HG03558 (cell line): Measurements from ENCODE around the gene KLHDC10.
"Not testable (repeated sequence)": the region's sequence is repeated elsewhere in the genome, so short reads cannot be mapped to it uniquely, and the experiment has no call there.

Experiments used
- ATAC-seq: cut with Tn5 transposase; IDR thresholded peaks from one replicate; pipeline ENCODE4 v1.9.1; 2021; ENCODE audit warnings: moderate number of reproducible peaks; ENCODE audit not compliant: unreplicated experiment; ENCODE audit errors: extremely low read depth

Gene KLHDC10

DNA sequence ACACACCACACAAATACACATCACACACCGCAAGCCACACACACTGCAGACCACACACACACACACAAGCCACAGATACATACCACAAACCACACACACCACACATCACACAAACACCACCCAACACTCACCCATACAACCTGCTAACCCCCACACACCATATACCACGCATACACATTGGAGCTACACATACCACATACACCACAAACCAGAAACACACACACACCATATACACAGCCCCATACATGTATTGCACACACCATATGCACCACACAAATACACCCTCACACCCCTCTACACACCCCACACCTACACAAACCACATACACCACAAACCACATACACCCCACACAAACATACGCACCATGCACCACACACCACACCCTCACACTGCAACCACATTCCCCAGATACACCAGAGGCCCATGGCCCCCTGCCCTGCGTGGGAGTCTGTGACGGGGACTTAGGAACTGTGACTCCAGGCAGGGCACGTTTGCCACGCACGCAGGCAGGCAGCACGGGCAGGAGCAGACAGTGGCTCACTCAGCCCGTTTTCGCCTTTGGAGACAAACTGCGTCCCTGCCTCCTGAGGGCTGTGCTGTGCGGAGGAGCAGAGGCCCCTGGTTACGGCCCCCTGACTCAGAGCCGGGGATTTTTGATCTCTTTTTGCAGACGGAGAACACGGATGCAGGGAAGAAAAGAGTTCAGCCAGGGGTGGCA is 82.3 kb downstream of the KLHDC10 start:
- no peak for ATAC-seq

- no peak for ATAC-seq
Observed at GRCh38 chr7:130153211-130153908, 83.0 kb downstream of the KLHDC10 start.

DNA sequence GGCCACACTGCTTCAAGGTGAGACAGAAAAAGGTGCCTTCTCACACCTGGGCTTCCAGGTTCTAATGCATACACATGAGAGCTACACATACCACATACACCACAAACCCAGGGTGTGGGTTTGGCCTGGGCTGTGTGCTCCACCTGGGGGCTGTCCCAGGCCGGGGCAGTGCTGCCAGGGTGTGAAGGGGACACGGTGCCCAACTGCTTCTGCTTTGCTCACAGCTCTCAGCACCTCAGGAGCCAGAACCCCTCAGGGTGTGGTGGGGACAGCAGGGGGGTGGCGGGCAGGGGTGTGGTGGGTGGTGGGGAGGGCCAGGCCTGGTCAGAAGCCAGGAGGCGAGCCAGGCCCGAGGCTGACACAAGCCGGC is 83.8 kb downstream of the KLHDC10 start:
- ATAC-seq: no peak

DNA sequence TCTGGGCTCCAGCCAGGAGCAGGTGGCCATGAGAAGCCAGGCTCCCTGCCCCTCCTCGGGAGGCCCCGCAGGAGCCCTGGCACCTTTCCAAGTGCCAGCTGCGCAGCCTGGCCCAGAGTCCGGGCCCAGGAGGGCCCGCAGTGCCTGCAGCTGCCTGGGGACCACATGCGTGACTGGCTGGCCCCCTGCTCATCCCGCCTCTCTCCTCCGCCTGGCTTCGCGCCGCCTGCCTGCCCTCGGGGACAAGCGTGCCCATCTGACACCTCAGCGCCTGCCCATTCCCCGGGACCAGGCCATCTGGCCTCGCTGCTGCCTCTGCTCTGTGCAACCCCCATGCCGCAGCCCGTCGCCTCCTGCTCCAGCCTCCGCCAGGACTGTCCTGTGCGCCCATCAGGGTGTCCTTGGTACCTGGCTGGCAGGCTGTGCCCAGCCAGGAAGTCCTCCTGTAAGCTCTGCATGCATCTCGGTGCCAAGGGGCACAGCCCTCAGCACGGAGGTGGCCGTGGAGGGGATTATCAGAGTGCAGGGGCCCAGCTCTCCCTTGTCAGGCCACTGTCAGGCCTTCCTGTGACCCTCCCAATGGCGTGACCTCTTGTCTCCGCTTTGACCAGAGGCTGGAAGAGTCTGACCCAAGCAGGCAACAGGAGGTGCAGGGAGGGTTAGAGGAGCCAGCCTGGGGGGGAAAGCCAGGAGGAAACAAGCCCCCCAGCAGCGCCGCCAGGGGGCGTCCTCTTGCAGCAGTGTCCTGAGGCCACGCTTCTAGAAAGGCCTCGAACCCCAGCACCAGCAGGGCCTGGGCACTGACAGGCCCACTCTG is 84.4 kb downstream of the KLHDC10 start:
- ATAC-seq: no peak

DNA sequence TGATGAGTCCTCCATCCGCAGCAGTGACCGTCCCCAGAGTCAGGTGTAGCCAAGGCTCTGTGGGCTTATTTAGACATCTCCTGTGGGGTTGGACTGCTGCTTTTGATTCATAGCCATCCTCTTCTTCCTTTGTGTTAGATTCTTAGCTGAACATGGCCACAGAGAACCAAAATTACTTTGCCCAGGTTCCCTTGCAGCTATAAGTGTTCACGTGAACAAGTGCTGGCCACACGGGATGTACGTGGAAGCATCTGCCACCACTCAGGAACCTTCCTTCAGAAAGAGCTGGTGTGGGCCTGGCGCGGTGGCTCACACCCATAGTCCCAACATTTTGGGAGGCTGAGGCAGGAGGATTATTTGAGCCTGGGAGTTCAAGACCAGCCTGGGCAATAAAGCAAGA is 85.8 kb downstream of the KLHDC10 start:
- ATAC-seq: no peak

- no peak for ATAC-seq
Observed at GRCh38 chr7:130157700-130158099, 87.4 kb downstream of the KLHDC10 start.

DNA sequence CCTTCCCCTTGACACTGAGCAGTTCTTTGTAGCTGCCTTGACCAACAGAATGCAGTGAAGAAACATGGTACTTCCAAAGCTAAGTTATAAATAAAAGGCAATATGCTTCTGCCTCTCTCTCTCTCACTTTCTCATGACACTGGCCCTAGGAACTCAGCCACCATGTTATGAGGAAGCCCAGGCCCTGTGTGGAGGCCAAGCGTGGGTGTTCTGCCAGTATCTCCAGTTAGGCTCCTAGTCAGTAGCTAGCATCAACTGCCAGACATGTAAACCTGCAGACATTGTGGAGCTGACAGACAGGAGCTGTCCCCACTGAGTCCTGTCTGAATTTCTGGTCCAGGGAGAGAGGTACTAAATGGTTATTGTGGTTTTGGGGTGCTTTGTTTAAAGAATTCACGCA is 89.7 kb downstream of the KLHDC10 start:
- ATAC-seq: no peak

- ATAC-seq: no peak
Observed at GRCh38 chr7:130160455-130160854, 90.1 kb downstream of the KLHDC10 start.

GRCh38 chr7:130162196-130162595 is 91.9 kb downstream of the KLHDC10 start:
- ATAC-seq: no peak

GRCh38 chr7:130174237-130174959 is 104.1 kb downstream of the KLHDC10 start:
- ATAC-seq: no peak

DNA sequence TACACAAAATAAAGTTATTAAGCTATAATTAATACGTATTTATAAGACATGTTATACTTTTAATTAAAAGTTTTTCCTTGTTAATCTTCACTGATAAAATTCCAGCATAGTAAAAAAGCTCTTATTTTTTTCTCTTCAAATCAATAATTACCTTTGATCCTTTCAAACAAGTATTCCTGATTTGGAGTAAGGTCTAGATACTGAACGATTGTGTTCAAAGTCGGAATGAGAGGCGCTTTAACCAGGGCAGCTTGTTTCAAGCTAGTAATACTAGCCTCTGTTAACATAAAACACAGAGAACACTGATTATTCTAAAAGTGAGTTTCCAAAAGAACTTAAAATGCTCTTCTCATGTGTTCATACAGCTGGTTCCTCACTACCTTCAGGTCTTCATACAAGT is 107.9 kb downstream of the KLHDC10 start:
- ATAC-seq: no peak

DNA sequence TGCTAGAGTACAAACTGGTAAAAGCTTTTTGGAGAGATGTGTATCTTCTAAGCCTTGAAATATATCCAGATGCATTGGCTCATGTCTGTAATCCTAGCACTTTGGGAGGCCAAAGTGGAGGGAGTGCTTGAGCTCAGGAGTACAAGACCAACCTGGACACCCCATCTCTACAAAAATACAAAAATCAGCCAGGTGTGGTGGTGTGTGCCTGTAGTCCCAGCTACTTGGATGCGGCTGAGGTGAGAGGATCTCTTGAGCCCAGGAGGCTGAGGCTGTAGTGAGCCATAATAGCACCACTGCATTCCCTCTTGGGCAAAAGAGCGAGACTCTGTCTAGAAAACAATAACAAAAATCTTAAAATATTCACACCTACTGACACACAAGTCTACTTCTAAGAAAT is 109.3 kb downstream of the KLHDC10 start:
- no peak for ATAC-seq

DNA sequence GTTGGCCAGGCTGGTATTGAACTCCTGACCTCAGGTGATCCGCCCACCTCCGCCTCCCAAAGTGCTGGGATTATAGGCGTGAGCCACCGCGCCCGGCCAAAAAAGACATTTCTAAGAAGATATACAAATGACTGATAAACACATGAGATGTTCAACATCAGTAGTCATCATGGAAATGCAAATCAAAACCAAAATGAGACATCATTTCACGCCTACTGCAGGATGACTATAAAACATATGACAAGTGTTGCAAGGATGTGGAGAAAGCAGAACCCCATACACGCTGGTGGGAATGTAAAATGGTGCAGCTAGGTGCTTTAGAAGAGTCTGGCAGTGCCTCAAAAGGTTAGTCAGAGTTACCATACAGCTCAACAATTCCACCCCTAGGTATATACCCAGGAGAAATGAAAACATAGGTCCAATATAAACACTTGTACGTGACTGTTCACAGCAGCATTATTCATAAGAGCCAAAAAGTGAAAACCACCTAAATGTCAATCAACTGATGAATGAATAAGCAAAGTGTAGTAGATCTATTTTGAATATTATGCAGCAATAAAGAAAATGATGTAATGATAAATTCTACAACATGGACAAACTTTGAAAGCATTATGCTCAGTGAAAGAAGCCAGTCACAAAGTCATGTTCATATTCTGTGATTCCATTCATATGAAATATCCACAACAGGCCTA is 110.4 kb downstream of the KLHDC10 start:
- ATAC-seq: no peak

- ATAC-seq: no peak
Observed at GRCh38 chr7:130181263-130181605, 110.9 kb downstream of the KLHDC10 start.

DNA sequence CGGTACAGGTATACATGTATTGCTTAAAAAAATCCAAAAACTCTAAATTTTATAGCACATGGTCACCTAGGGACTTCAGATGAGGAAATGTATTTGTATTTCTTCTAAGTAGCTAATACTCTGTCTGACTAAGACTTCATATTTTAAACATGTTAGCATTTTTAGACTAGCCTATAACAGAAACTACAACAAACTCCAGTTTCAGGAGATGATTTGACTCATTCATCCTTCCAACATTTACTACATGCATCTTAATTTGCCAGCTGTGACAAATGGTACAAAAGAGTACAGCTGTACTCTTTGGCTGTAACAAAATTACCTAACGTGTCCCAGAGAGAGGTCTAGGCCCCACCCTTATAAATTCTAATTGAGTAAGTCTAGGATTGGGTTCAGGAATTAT is 112.7 kb downstream of the KLHDC10 start:
- peak; percentile 68 for ATAC-seq

GRCh38 chr7:130184349-130184748 is 114.0 kb downstream of the KLHDC10 start:
- not testable (repeated sequence) for ATAC-seq
